ENCODE results near the gene CSTPP1.

CSTPP1 gene

DNA sequence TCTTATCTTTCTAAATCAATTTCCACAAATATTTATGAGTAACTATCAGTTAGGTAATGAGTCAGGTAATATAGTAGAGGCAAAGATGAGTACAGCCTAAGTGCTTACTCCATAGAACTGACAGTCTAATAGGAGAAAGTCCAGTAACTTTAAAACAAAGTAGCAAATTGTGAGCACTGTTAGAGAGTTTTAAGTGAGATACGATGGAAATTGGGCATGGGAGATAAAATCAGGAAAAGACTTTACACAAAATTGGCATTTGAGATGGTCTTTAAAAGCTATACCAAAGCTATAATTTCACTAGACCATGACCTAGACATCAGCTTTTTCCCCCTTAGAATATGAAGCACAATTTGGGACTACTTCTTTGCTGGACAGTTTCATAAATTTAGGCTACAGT is 113.7 kb downstream of the CSTPP1 start:
- Histone ChIP-seq H3K4me2 (ENCODE audit: insufficient read depth, low read length) (no peak overlapping the region), H3K4me1 (ENCODE audit: insufficient read depth, low read length) (no peaks in the 10 kb centered on the region), H3K36me3 (ENCODE audit: insufficient read depth, low read length) (0 out of 2 replicates have a peak, but pooled peaks cover 6% of the 10 kb centered on the region), H2AFZ (ENCODE audit: low read depth, low read length) (no peak overlapping the region), H3K27ac (ENCODE audit: low read length) (no peak overlapping the region), H3K4me3 (ENCODE audit: low read depth in 1 of 2, low read length in 2 of 2) (no peak overlapping the region), H3K9ac (ENCODE audit: low read depth, low read length) (no peak overlapping the region), H3K27me3 (ENCODE audit: insufficient read depth, low read length, poor library complexity) (no peaks in the 10 kb centered on the region), H3K9me3 (ENCODE audit: insufficient read depth, low read length, severe bottlenecking) (no peaks in the 10 kb centered on the region), H4K20me1 (ENCODE audit: insufficient read depth, low read length) (no peaks in the 10 kb centered on the region), H3K79me2 (ENCODE audit: insufficient read depth, low read length) (no peaks in the 10 kb centered on the region)
- TF ChIP-seq, protein P1, sequence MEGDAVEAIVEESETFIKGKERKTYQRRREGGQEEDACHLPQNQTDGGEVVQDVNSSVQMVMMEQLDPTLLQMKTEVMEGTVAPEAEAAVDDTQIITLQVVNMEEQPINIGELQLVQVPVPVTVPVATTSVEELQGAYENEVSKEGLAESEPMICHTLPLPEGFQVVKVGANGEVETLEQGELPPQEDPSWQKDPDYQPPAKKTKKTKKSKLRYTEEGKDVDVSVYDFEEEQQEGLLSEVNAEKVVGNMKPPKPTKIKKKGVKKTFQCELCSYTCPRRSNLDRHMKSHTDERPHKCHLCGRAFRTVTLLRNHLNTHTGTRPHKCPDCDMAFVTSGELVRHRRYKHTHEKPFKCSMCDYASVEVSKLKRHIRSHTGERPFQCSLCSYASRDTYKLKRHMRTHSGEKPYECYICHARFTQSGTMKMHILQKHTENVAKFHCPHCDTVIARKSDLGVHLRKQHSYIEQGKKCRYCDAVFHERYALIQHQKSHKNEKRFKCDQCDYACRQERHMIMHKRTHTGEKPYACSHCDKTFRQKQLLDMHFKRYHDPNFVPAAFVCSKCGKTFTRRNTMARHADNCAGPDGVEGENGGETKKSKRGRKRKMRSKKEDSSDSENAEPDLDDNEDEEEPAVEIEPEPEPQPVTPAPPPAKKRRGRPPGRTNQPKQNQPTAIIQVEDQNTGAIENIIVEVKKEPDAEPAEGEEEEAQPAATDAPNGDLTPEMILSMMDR (IDR thresholded peaks at IDR 0.05; ENCODE audit: borderline replicate concordance, extremely low read depth, low read length, poor library complexity, severe bottlenecking): no peak
- no peak for TF ChIP-seq EZH2 (IDR thresholded peaks at IDR 0.05; ENCODE audit: borderline replicate concordance, low read depth, low read length, severe bottlenecking)
- no peak for DNase-seq
- ATAC-seq (ENCODE audit: insufficient read depth, low read depth): no peak

DNA sequence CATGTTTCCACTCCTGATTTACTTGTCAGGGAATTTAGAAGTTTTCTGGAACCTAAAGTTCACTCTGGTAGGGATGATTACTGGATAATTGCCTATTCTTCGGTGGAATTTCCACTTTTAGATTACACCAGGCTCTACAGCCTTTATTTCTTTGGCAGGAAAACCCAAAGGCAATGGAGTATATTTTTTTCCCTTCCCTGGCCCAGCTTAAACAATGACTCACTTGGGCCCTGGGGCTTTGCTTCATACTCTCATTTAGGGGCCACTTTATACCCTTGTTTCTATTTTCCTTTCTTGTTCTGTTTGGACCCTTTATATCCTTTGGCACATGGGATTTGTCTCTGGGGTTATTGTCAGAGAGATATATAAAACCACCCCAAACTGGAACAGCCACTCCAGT is 114.7 kb downstream of the CSTPP1 start:
- no peaks in the 10 kb centered on the region for H3K79me2 ChIP-seq (ENCODE audit: insufficient read depth, low read length)
- H4K20me1 ChIP-seq (ENCODE audit: insufficient read depth, low read length): no peaks in the 10 kb centered on the region
- no peak overlapping the region for H2AFZ ChIP-seq (ENCODE audit: low read depth, low read length)
- no peak for TF ChIP-seq EZH2 (IDR thresholded peaks at IDR 0.05; ENCODE audit: borderline replicate concordance, low read depth, low read length, severe bottlenecking)
- TF ChIP-seq, protein P1 (IDR thresholded peaks at IDR 0.05; ENCODE audit: borderline replicate concordance, extremely low read depth, low read length, poor library complexity, severe bottlenecking): no peak
- H3K36me3 ChIP-seq (ENCODE audit: insufficient read depth, low read length): 0 out of 2 replicates have a peak, but pooled peaks cover 6% of the 10 kb centered on the region
- no peak overlapping the region for H3K27ac ChIP-seq (ENCODE audit: low read length)
- H3K4me3 ChIP-seq (ENCODE audit: low read depth in 1 of 2, low read length in 2 of 2): no peak overlapping the region
- no peaks in the 10 kb centered on the region for H3K9me3 ChIP-seq (ENCODE audit: insufficient read depth, low read length, severe bottlenecking)
- H3K27me3 ChIP-seq (ENCODE audit: insufficient read depth, low read length, poor library complexity): no peaks in the 10 kb centered on the region
- H3K4me2 ChIP-seq (ENCODE audit: insufficient read depth, low read length): no peak overlapping the region
- no peaks in the 10 kb centered on the region for H3K4me1 ChIP-seq (ENCODE audit: insufficient read depth, low read length)
- ATAC-seq (ENCODE audit: insufficient read depth, low read depth) (no peak), DNase-seq (no peak)
- H3K9ac ChIP-seq (ENCODE audit: low read depth, low read length): no peak overlapping the region

DNA sequence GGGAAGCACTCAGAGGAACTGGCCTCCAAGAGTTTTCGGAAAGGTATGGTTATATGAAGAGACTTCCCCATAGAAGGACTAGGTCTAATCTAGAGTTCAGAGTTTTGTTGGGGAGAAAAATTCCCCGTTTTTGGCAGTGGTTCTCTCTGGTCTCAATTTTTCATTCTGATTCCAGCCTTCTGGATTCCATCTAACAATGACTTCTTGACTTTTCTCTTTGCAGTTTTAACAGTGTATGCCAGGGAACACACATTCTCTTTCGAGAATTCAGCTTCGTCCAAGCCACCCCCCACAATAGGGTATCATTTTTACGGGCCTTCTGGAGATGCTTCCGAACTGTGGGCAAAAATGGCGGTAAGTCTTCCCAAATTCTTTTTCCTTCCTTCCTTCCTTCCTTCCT is 115.6 kb downstream of the CSTPP1 start:
- DNase-seq (no peak), ATAC-seq (ENCODE audit: insufficient read depth, low read depth) (no peak)
- Histone ChIP-seq H3K4me1 (ENCODE audit: insufficient read depth, low read length) (no peaks in the 10 kb centered on the region), H2AFZ (ENCODE audit: low read depth, low read length) (no peak overlapping the region), H3K4me3 (ENCODE audit: low read depth in 1 of 2, low read length in 2 of 2) (no peak overlapping the region), H3K4me2 (ENCODE audit: insufficient read depth, low read length) (no peak overlapping the region), H4K20me1 (ENCODE audit: insufficient read depth, low read length) (no peaks in the 10 kb centered on the region), H3K9ac (ENCODE audit: low read depth, low read length) (no peak overlapping the region), H3K27me3 (ENCODE audit: insufficient read depth, low read length, poor library complexity) (no peaks in the 10 kb centered on the region), H3K79me2 (ENCODE audit: insufficient read depth, low read length) (no peaks in the 10 kb centered on the region), H3K9me3 (ENCODE audit: insufficient read depth, low read length, severe bottlenecking) (no peaks in the 10 kb centered on the region), H3K27ac (ENCODE audit: low read length) (no peak overlapping the region), H3K36me3 (ENCODE audit: insufficient read depth, low read length) (peaks cover 6% of the 10 kb centered on the region; the same call in 1 of the 2 replicates)
- no peak for TF ChIP-seq EZH2 (IDR thresholded peaks at IDR 0.05; ENCODE audit: borderline replicate concordance, low read depth, low read length, severe bottlenecking)
- TF ChIP-seq, protein P1 (IDR thresholded peaks at IDR 0.05; ENCODE audit: borderline replicate concordance, extremely low read depth, low read length, poor library complexity, severe bottlenecking): no peak

DNA sequence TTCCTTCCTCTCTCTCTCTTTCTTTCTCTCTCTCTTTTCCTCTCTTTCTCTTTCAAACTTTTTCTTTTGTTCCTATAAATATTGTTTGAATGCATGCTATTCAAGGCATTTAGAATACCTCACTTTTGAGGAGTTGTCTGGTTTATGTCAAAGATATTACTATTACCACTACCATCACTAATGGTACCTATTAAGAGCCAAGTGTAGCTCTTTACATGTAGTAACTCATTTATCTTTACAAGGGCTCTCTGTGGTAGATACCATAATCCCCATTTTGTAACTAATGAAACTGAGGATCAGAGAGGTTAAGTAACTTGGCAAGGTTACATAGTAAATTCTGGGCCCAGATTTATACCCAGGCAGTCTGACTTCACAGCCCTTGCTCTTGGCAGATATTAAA is 116.0 kb downstream of the CSTPP1 start:
- Histone ChIP-seq H3K27ac (ENCODE audit: low read length) (no peak overlapping the region), H3K9ac (ENCODE audit: low read depth, low read length) (no peak overlapping the region), H3K4me3 (ENCODE audit: low read depth in 1 of 2, low read length in 2 of 2) (no peak overlapping the region), H3K79me2 (ENCODE audit: insufficient read depth, low read length) (no peaks in the 10 kb centered on the region), H3K4me1 (ENCODE audit: insufficient read depth, low read length) (no peaks in the 10 kb centered on the region), H4K20me1 (ENCODE audit: insufficient read depth, low read length) (no peaks in the 10 kb centered on the region), H2AFZ (ENCODE audit: low read depth, low read length) (no peak overlapping the region), H3K36me3 (ENCODE audit: insufficient read depth, low read length) (peaks cover 6% of the 10 kb centered on the region; the same call in 1 of the 2 replicates), H3K4me2 (ENCODE audit: insufficient read depth, low read length) (no peak overlapping the region), H3K27me3 (ENCODE audit: insufficient read depth, low read length, poor library complexity) (no peaks in the 10 kb centered on the region), H3K9me3 (ENCODE audit: insufficient read depth, low read length, severe bottlenecking) (no peaks in the 10 kb centered on the region)
- DNase-seq (no peak), ATAC-seq (ENCODE audit: insufficient read depth, low read depth) (no peak)
- TF ChIP-seq, protein P1 (IDR thresholded peaks at IDR 0.05; ENCODE audit: borderline replicate concordance, extremely low read depth, low read length, poor library complexity, severe bottlenecking): no peak
- no peak for TF ChIP-seq EZH2 (IDR thresholded peaks at IDR 0.05; ENCODE audit: borderline replicate concordance, low read depth, low read length, severe bottlenecking)

Data from DND-41 (cell line).